ENCODE data around the gene NFKBIL1.
A peak's percentile ranks its signal among the peaks of the same experiment; 100 is the strongest.
"Not testable (repeated sequence)": the region's sequence is repeated elsewhere in the genome, so short reads cannot be mapped to it uniquely, and the experiment has no call there.

The NFKBIL1 gene

DNA sequence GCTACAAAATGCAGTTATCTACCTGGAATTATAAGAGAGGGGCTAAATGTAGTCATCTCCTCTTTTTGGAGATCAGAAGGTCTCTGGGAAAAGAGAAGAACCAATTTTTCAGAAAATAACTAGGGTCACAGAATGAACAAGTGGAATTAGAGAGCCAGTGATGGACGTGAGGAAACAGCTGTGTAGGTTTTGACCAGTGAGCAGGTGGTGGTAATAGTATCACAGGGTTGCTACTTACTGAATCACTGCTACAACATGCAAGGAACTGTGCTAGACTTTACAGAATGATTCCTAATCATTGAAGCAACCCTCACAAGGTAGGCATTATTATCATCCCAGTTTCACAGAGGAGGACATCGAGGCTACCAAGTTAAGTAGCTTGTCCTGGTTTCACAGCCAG is 2.7 kb upstream of the NFKBIL1 start:
- DNase-seq (ENCODE audit: low read depth), result no peak
- no peak overlapping the region for H3K4me3 ChIP-seq (ENCODE audit: low read length)
- no peak for TF ChIP-seq CTCF (conservative IDR thresholded peaks at IDR 0.05; ENCODE audit: low read length)

- no peak for DNase-seq (ENCODE audit: low read depth)
- no peak overlapping the region for H3K4me3 ChIP-seq (ENCODE audit: low read length)
- TF ChIP-seq CTCF (conservative IDR thresholded peaks at IDR 0.05; ENCODE audit: low read length), result no peak
Observed at GRCh38 chr6:31545291-31545690, 2.1 kb upstream of the NFKBIL1 start.

GRCh38 chr6:31546339-31546957 is 960 bp upstream of the NFKBIL1 start, which contains the start of gene ATP6V1G2:
TSS of gene ATP6V1G2 (minus strand) at chr6:31546608. CDS start at chr6:31546559, 49 bp downstream.
- peak; percentile 98 for TF ChIP-seq CTCF (conservative IDR thresholded peaks at IDR 0.05; ENCODE audit: low read length)
- H3K4me3 ChIP-seq (ENCODE audit: low read length), result peak within 1 kb of the TSS; percentile 66
- DNase-seq (ENCODE audit: low read depth), result peak; percentile 91

DNA sequence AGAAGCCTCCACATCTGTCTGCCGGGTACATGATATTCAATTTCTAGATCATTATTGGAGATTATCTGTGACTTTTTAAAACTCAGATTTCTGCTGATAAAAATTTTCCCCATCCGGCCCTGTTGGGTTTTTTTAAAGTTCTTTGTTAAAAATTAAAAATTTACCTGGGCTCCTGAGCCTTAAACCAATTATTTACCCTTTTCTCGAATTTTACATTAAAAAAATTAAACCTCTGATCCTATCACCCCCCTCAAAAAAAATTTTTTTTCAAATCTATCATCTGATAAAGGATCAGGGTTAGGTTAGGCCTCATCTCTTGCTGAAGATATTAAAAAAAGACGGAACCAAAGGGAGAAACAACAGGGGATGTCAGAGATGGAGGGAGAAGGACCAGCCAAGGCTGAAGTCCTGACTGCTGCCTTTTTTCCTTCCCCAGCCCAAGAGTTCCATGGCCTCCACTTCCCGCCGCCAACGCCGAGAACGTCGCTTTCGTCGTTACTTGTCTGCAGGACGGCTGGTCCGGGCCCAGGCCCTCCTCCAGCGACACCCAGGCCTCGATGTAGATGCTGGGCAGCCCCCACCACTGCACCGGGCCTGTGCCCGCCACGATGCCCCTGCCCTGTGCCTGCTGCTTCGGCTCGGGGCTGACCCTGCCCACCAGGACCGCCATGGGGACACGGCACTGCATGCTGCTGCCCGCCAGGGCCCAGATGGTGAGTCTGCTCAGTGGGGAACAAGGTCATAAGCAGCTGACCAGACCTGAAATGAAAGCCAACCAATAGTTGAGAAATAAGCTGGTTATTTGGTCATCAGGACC is 527 bp downstream of the NFKBIL1 start:
- no peak for TF ChIP-seq CTCF (conservative IDR thresholded peaks at IDR 0.05; ENCODE audit: low read length)
- DNase-seq (ENCODE audit: low read depth), result no peak
- H3K4me3 ChIP-seq (ENCODE audit: low read length), result peak overlapping the region; percentile 66

DNA sequence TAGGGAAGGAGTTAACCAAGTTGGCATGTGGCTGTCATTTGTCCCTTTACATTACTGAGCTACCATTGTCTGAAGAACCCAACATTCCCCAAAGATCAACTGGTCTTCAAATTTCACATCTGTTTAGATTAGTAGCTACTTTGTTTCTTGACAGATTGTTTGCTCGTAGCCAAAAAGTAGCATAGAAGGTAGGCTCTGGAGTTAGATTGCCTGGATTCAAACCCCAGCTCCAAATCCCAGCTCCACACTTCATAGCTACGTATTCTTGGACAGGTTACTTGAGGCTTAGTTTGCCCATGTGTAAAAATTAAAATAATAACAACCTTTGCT is 1.1 kb downstream of the NFKBIL1 start:
- TF ChIP-seq CTCF (conservative IDR thresholded peaks at IDR 0.05; ENCODE audit: low read length), result no peak
- peak overlapping the region; percentile 66 for H3K4me3 ChIP-seq (ENCODE audit: low read length)
- no peak for DNase-seq (ENCODE audit: low read depth)

DNA sequence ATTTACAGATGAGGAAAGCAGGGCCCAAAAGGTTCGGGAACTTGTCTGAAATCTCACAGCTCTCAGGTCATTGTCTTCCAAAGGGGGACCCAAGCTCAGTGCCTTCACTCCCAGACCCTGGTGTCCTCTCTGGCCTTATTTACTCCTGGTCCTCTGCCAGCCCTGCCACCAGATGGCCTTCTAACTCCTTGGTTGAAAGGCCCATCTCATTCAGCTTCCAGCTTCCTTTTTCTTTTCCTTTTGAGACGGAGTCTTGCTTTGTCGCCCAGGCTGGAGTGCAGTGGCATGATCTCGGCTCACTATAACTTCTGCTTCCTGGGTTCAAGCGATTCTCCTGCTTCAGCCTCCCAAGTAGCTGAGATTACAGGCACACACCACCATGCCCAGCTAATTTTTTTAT is 4.0 kb downstream of the NFKBIL1 start:
- peak; percentile 51 for DNase-seq (ENCODE audit: low read depth)

More for the DNA sequence above, 4.0 kb downstream of the NFKBIL1 start:
- TF ChIP-seq CTCF (conservative IDR thresholded peaks at IDR 0.05; ENCODE audit: low read length), result peak; percentile 46
- H3K4me3 ChIP-seq (ENCODE audit: low read length), result not testable (repeated sequence)
